Spinal cord (tissue), 10 donors: ENCODE results near the gene ANKS1B. TPM values are rescaled to one million over a fixed set of nuclear protein-coding genes. Genes with fewer than 3 reads are reported as not detected.

Experiments used
- DNase-seq, 6 donors: peaks; one replicate each; pipeline versions ENCODE4 v3.0.0 to v3.0.0-alpha.2; 2013 to 2015; ENCODE audit warnings: low spot score in 6 of 6, low read depth in 4 of 6
- H3K27ac ChIP-seq: one replicate; pipeline ENCODE4 v1.5.1; 2013; ENCODE audit warnings: low read depth, low read length, control low read depth
- H3K27me3 ChIP-seq: one replicate; pipeline ENCODE4 v1.6.1; 2013; ENCODE audit warnings: low read length; ENCODE audit not compliant: control insufficient read depth, insufficient read depth
- H3K36me3 ChIP-seq: one replicate; pipeline ENCODE4 v1.6.1; 2013; ENCODE audit warnings: low read length; ENCODE audit not compliant: control insufficient read depth, insufficient read depth
- H3K4me1 ChIP-seq: one replicate; pipeline ENCODE4 v1.6.1; 2013; ENCODE audit warnings: low read length; ENCODE audit not compliant: control insufficient read depth, insufficient read depth
- H3K4me3 ChIP-seq: one replicate; pipeline ENCODE4 v1.5.1; 2013; ENCODE audit warnings: low read depth, low read length, control low read depth
- H3K9me3 ChIP-seq: one replicate; pipeline ENCODE4 v1.6.1; 2013; ENCODE audit warnings: low read length; ENCODE audit not compliant: control insufficient read depth, insufficient read depth
- WGBS: methylation state at CpG from one replicate; pipeline ENCODE4 v1.1.5; 2013; ENCODE audit warnings: missing lambda C conversion rate; ENCODE audit not compliant: insufficient coverage; 5-methylcytosine and 5-hydroxymethylcytosine counted together
- polyA plus RNA-seq, 2 donors: library from polyadenylated mRNA; unstranded; fragments of 120-200 nt; gene quantifications; one replicate each; pipeline ENCODE4 v1.2.1, GENCODE V29; 2013; ENCODE audit not compliant: insufficient read length in 2 of 2
- total RNA-seq, 2 donors: library from RNA; depleted of rRNA in 1 of 2; stranded (reverse); fragments of 120-200 nt in 1 of 2; fragments of >200 nt in 1 of 2; gene quantifications; one replicate each; pipeline versions ENCODE4 v1.2.3 to v1.2.4, GENCODE V29; 2013 to 2014
- donor health status: healthy.

Gene ANKS1B
- total and polyA plus RNA-seq, 4 donors, result 89.5 to 131 (median 108) TPM

DNA sequence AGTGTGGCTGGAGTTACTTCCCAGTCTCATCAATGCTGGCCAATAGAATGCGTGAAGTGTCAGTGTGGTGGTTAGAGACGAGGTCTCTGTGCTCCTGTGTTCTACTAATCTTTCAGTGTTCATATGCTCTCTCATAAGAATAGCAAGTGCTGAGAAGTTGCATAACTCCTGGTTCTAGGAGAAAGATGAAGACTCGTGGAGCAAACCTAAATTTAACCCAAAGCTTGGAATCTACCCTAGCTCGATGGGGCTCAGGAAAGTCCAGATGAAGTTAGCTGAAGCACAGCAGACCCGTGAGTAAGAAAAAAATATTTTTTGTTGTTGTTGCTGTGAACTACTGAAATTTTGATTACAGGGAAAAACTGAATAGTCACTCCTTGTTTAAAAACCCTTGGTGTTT lies 927.1 kb downstream of the ANKS1B start:
- H3K9me3 ChIP-seq, result no peaks in the 10 kb centered on the region
- no CpG with 5 or more reads among the region's 5 CpGs for WGBS
- H3K36me3 ChIP-seq, result no peaks in the 10 kb centered on the region
- DNase-seq, result no peak
- H3K4me1 ChIP-seq, result no peaks in the 10 kb centered on the region
- no peaks in the 10 kb centered on the region for H3K27me3 ChIP-seq
- H3K4me3 ChIP-seq, result no peak overlapping the region
- no peak overlapping the region for H3K27ac ChIP-seq

GRCh38 chr12:99056186-99056585 lies 928.5 kb downstream of the ANKS1B start:
- DNase-seq, result no peak
- Histone ChIP-seq H3K27ac (no peak overlapping the region), H3K4me1 (no peaks in the 10 kb centered on the region), H3K36me3 (no peaks in the 10 kb centered on the region), H3K27me3 (no peaks in the 10 kb centered on the region), H3K4me3 (no peak overlapping the region), H3K9me3 (no peaks in the 10 kb centered on the region)
- 100% methylated on average over 1 of the region's 1 CpG for WGBS

GRCh38 chr12:99055299-99055698 lies 929.4 kb downstream of the ANKS1B start:
- WGBS, result 88% methylated on average over 1 of the region's 3 CpGs
- Histone ChIP-seq H3K4me3 (no peak overlapping the region), H3K36me3 (no peaks in the 10 kb centered on the region), H3K27me3 (no peaks in the 10 kb centered on the region), H3K4me1 (no peaks in the 10 kb centered on the region), H3K9me3 (no peaks in the 10 kb centered on the region), H3K27ac (no peak overlapping the region)
- DNase-seq, result no peak

DNA sequence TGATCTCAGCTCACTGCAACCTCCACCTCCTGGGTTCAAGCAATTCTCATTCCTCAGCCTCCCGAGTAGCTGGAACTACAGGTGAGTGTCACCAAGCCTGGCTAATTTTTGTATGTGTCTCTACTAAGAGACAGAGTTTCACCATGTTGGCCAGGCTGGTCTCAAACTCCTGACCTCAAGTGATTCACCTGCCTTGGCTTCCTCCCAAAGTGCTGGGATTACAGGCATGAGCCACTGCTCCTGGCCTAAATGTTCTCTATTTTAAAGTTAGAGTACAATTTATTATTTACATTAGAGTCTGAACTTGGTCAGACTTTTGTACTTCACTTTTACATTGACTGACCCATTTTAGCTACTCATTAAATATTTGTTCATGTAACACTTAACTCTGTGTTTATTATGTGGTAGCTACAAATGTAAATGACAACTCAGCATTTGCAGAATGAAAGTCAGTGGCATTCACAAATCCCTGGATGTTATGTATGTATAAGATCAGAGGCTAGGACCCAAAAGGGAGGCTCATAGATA lies 930.1 kb downstream of the ANKS1B start:
- Histone ChIP-seq H3K27ac (no peak overlapping the region), H3K9me3 (no peaks in the 10 kb centered on the region), H3K4me3 (no peak overlapping the region), H3K4me1 (no peaks in the 10 kb centered on the region), H3K36me3 (no peaks in the 10 kb centered on the region), H3K27me3 (no peaks in the 10 kb centered on the region)
- 100% methylated on average over 1 of the region's 1 CpG for WGBS
- DNase-seq, result no peak

DNA sequence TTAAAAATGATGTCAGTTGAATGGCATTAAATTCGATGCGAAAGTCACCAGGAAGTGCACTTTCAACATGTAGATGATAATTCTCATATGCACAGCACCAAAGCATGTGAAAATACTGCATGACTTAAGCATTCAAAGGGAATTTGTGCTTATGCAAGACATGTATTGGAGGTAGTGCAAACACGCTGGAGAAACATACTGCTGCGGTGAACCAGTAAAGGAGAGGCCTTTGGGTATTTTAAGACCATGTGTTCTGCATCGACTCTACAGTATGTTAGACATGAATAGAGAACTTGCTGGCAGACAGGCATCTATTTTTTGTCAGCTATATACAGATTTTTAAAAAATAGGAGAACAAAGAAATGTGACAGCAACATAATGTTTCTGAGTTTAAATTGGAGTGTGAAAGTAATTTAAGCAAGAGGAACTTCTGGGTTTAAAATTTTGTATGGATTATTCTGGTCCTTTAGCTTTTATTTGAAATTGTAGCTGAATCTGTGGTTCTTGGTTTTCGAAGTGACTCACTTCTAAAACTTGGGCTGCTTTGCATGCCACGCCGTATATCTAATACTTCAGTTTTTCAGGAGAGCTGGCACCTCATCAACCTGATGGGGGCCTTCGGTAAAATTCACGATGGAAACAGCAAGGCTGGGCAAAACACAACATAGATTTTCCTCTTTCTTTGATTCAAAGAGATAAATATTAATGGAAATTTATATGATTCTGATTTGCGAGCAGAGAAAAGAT lies 930.9 kb downstream of the ANKS1B start:
- Histone ChIP-seq H3K9me3 (no peaks in the 10 kb centered on the region), H3K27ac (no peak overlapping the region), H3K4me1 (no peaks in the 10 kb centered on the region), H3K4me3 (no peak overlapping the region), H3K36me3 (no peaks in the 10 kb centered on the region), H3K27me3 (no peaks in the 10 kb centered on the region)
- WGBS, result 87% methylated on average over 4 of the region's 11 CpGs
- DNase-seq, result peak in 1 of 6 donors; percentile 73

- no peak for DNase-seq
- Histone ChIP-seq H3K4me3 (no peak overlapping the region), H3K27ac (no peak overlapping the region), H3K9me3 (peaks cover 3% of the 10 kb centered on the region), H3K36me3 (no peaks in the 10 kb centered on the region), H3K27me3 (no peaks in the 10 kb centered on the region), H3K4me1 (no peaks in the 10 kb centered on the region)
- 75% methylated on average over 1 of the region's 3 CpGs for WGBS
Measured at GRCh38 chr12:99049774-99050173, 935.0 kb downstream of the ANKS1B start.

DNA sequence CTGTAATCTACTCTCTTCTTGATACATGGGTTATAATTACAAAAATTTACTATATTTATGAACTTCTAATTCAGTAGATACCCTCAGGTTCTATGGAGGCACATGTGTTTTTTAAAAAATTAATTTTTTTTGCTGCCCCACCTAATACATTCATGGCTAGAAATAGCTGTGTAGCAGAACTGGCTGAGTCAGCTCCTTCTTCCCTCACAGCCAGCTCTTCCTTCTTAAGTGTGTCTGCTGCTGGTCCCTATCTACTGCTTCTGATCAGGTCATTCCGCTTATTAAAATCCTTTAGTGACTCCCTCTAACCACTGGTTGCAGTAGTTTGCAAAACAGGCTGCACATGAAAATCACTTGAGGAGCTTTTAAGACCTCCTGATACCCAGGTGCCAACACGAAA lies 939.6 kb downstream of the ANKS1B start:
- no peak overlapping the region for H3K27ac ChIP-seq
- WGBS, result no CpG with 5 or more reads among the region's 2 CpGs
- H3K4me1 ChIP-seq, result no peaks in the 10 kb centered on the region
- no peak for DNase-seq
- no peaks in the 10 kb centered on the region for H3K36me3 ChIP-seq
- H3K9me3 ChIP-seq, result peaks cover 3% of the 10 kb centered on the region
- no peaks in the 10 kb centered on the region for H3K27me3 ChIP-seq
- H3K4me3 ChIP-seq, result no peak overlapping the region

- Histone ChIP-seq H3K27ac (no peak overlapping the region), H3K27me3 (no peaks in the 10 kb centered on the region), H3K9me3 (peaks cover 3% of the 10 kb centered on the region), H3K4me3 (no peak overlapping the region), H3K4me1 (no peaks in the 10 kb centered on the region), H3K36me3 (no peaks in the 10 kb centered on the region)
- whole genome bisulfite sequencing, result no CpG with 5 or more reads among the region's 2 CpGs
- DNase-seq, result peak; percentile 51 to 94 (median 66)
Measured at GRCh38 chr12:99043319-99043914, 941.3 kb downstream of the ANKS1B start.

DNA sequence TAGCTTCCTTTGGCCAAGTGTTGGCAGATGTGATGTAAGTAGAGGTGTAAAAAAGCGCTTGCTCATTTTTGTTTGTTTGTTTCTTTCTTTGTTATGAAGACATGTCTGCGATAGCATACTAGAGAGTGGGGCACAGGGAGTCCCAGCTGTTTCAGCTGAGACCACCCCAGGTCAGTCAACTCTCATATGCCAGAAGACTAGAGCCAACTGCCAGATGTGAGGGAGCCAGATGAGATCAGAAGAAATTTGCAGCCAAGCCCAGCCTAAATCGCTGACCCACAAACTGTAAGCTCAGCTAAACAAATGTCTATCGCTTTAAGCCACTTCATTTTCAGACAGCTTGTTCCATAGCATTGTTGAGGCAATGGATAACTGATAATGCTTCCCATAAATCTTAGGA lies 942.5 kb downstream of the ANKS1B start:
- 60% methylated on average over 1 of the region's 4 CpGs for WGBS
- no peak for DNase-seq
- peaks cover 1% of the 10 kb centered on the region for H3K9me3 ChIP-seq

More for the DNA sequence above, 942.5 kb downstream of the ANKS1B start:
- no peak overlapping the region for H3K4me3 ChIP-seq
- no peak overlapping the region for H3K27ac ChIP-seq
- no peaks in the 10 kb centered on the region for H3K4me1 ChIP-seq
- H3K27me3 ChIP-seq, result no peaks in the 10 kb centered on the region
- H3K36me3 ChIP-seq, result no peaks in the 10 kb centered on the region
